Lower leg skin (tissue), 4 donors: ENCODE data around the gene KRTAP2-1. TPM values are rescaled to one million over a fixed set of nuclear protein-coding genes. Genes with fewer than 3 reads are reported as not detected.

Experiments used
- DNase-seq, 2 donors: peaks; one replicate each; pipeline ENCODE4 v3.0.0-alpha.2; 2019; ENCODE audit warnings: low spot score in 2 of 2
- H3K4me3 ChIP-seq: fragments of 200-600 bp; sonication (generic); 2 replicates; pipeline ENCODE4 v1.5.1; 2017; ENCODE audit warnings: mild to moderate bottlenecking, low read depth; ENCODE audit not compliant: poor library complexity, severe bottlenecking
- POLR2A ChIP-seq, 2 donors: fragments of 450-650 bp; IDR thresholded peaks; one replicate each; pipeline ENCODE4 v1.6.1; 2016 to 2017; ENCODE audit warnings: antibody characterized with exemption in 2 of 2, mild to moderate bottlenecking in 1 of 2, moderate library complexity in 1 of 2
- WGBS, 2 donors: methylation state at CpG; one replicate each; pipeline ENCODE4 v1.1.5; 2018; 5-methylcytosine and 5-hydroxymethylcytosine counted together
- intact Hi-C: fragments of 100-400 bp; cut with DNase I; formaldehyde crosslinking; loops from one replicate; pipeline ENCODE4 v1.15.0; 2023; ENCODE audit warnings: low total_unique reads
- total RNA-seq, 4 donors: library from RNA; depleted of rRNA; stranded (reverse); fragments of >200 nt; gene quantifications; one replicate each; pipeline ENCODE4 v1.1.0, GENCODE V29; 2016
- TF ChIP-seq, protein P1 (sequence below), 3 donors: fragments of 450-650 bp; IDR thresholded peaks; one replicate each; pipeline ENCODE4 v1.5.1; 2016; ENCODE audit warnings: antibody characterized with exemption in 3 of 3, mild to moderate bottlenecking in 3 of 3, moderate library complexity in 2 of 3

The KRTAP2-1 gene
- total RNA-seq, 4 donors from 2014 or later: 7.0 to 83.9 TPM; not detected in 2

GRCh38 chr17:40997361-40997760 lies 49.8 kb downstream of the KRTAP2-1 start:
- WGBS, 2 donors: 58 to 66% methylated on average over 2 of the region's 2 CpGs
- intact Hi-C loops: no loop called here
- DNase-seq: no peak
- H3K4me3 ChIP-seq: no peak overlapping the region
- no peak for TF ChIP-seq POLR2A (IDR thresholded peaks at IDR 0.05)
- TF ChIP-seq, protein P1, sequence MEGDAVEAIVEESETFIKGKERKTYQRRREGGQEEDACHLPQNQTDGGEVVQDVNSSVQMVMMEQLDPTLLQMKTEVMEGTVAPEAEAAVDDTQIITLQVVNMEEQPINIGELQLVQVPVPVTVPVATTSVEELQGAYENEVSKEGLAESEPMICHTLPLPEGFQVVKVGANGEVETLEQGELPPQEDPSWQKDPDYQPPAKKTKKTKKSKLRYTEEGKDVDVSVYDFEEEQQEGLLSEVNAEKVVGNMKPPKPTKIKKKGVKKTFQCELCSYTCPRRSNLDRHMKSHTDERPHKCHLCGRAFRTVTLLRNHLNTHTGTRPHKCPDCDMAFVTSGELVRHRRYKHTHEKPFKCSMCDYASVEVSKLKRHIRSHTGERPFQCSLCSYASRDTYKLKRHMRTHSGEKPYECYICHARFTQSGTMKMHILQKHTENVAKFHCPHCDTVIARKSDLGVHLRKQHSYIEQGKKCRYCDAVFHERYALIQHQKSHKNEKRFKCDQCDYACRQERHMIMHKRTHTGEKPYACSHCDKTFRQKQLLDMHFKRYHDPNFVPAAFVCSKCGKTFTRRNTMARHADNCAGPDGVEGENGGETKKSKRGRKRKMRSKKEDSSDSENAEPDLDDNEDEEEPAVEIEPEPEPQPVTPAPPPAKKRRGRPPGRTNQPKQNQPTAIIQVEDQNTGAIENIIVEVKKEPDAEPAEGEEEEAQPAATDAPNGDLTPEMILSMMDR (IDR thresholded peaks at IDR 0.05): no peak

DNA sequence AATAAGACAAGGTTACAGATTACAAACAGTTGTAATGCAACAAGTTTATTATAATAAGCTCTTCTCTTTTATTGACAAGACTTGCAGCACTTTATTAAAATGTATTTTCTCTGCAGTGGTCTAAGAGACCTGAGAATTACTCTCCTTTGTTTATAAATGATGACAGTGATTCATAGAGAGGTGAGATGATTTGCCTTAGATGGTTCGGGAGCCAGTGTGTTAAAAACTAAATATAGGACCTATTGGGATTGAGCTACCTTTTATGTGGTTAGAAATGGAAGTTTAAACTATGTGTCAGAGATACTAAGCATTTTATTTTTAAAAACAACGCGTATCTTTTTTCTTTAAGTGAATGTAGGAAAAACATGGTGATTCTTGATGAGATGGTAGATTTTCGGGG lies 50.3 kb downstream of the KRTAP2-1 start:
- DNase-seq: no peak
- intact Hi-C loops: no loop called here
- TF ChIP-seq POLR2A (IDR thresholded peaks at IDR 0.05): no peak
- TF ChIP-seq, protein P1 (IDR thresholded peaks at IDR 0.05): no peak
- no peak overlapping the region for H3K4me3 ChIP-seq
- 79 to 86% methylated on average over 4 of the region's 4 CpGs for WGBS, 2 donors

Other genes starting within 250 kb of the KRTAP2-1 start
- gene KRT28, start 247.4 kb downstream of the KRTAP2-1 start, total RNA-seq: 1 to 10 TPM in 1 of 4 donors, not detected in 3; 6.0 TPM
- 1,000 to 10,000 TPM; 4,878 to 8,317 (median 6,442) TPM for gene KRT10, start 224.7 kb downstream of the KRTAP2-1 start, total RNA-seq
- gene KRT12, start 180.1 kb downstream of the KRTAP2-1 start, total RNA-seq: not detected
- under 1 TPM in 1 of 4 donors, not detected in 3; 0.12 TPM for gene KRT20, start 162.1 kb downstream of the KRTAP2-1 start, total RNA-seq
- 100 to 1,000 TPM; 302 to 577 (median 454) TPM for gene KRT23, start 109.7 kb downstream of the KRTAP2-1 start, total RNA-seq
- gene KRT39, start 80.4 kb downstream of the KRTAP2-1 start, total RNA-seq: 1 to 10 TPM in 1 of 4 donors, under 1 TPM in 1, not detected in 2; 0.51 to 8.8 TPM
- gene KRT40, start 63.0 kb downstream of the KRTAP2-1 start, total RNA-seq: 10 to 100 TPM in 1 of 4 donors, not detected in 3; 12.3 TPM
- gene KRTAP3-3, start 53.2 kb downstream of the KRTAP2-1 start, total RNA-seq: 10 to 100 TPM in 1 of 4 donors, not detected in 3; 11.6 TPM
- 10 to 100 TPM in 1 of 4 donors, not detected in 3; 84.1 TPM for gene KRTAP3-2, start 47.4 kb downstream of the KRTAP2-1 start, total RNA-seq
- 10 to 100 TPM in 1 of 4 donors, 1 to 10 TPM in 1, not detected in 2; 4.0 to 83.2 TPM for gene KRTAP3-1, start 38.2 kb downstream of the KRTAP2-1 start, total RNA-seq
- 100 to 1,000 TPM in 1 of 4 donors, 10 to 100 TPM in 1, under 1 TPM in 1, not detected in 1; 0.22 to 168 (median 10.9) TPM for gene KRTAP1-5, start 20.1 kb downstream of the KRTAP2-1 start, total RNA-seq
- 1 to 10 TPM in 1 of 4 donors, not detected in 3; 4.2 TPM for gene KRTAP1-4, start 17.1 kb downstream of the KRTAP2-1 start, total RNA-seq
- 100 to 1,000 TPM in 1 of 4 donors, 1 to 10 TPM in 1, not detected in 2; 1.6 to 107 TPM for gene KRTAP1-3, start 12.4 kb downstream of the KRTAP2-1 start, total RNA-seq
- 100 to 1,000 TPM in 1 of 4 donors, 1 to 10 TPM in 1, under 1 TPM in 1, not detected in 1; 0.32 to 195 (median 5.1) TPM for gene KRTAP1-1, start 5.9 kb downstream of the KRTAP2-1 start, total RNA-seq
- gene KRTAP2-2, start 7.9 kb upstream of the KRTAP2-1 start, total RNA-seq: 10 to 100 TPM in 1 of 4 donors, 1 to 10 TPM in 1, not detected in 2; 3.6 to 58.7 TPM
- 10 to 100 TPM in 1 of 4 donors, 1 to 10 TPM in 1, not detected in 2; 3.9 to 12.8 TPM for gene KRTAP2-3, start 12.8 kb upstream of the KRTAP2-1 start, total RNA-seq
- gene KRTAP2-4, start 18.6 kb upstream of the KRTAP2-1 start, total RNA-seq: 10 to 100 TPM in 1 of 4 donors, not detected in 3; 61.4 TPM
- gene KRTAP4-7, start 36.8 kb upstream of the KRTAP2-1 start, total RNA-seq: 10 to 100 TPM in 1 of 4 donors, 1 to 10 TPM in 1, under 1 TPM in 1, not detected in 1; 0.54 to 73.1 (median 2.4) TPM
- 10 to 100 TPM in 1 of 4 donors, not detected in 3; 27.3 TPM for gene KRTAP4-8, start 50.8 kb upstream of the KRTAP2-1 start, total RNA-seq
- not detected for gene KRTAP4-16, start 54.9 kb upstream of the KRTAP2-1 start, total RNA-seq
- gene KRTAP4-9, start 58.1 kb upstream of the KRTAP2-1 start, total RNA-seq: 10 to 100 TPM in 1 of 4 donors, 1 to 10 TPM in 1, under 1 TPM in 1, not detected in 1; 0.44 to 73.5 (median 2.6) TPM
- 10 to 100 TPM in 1 of 4 donors, under 1 TPM in 1, not detected in 2; 0.89 to 20.6 TPM for gene KRTAP4-11, start 71.1 kb upstream of the KRTAP2-1 start, total RNA-seq
- gene KRTAP4-12, start 76.9 kb upstream of the KRTAP2-1 start, total RNA-seq: 10 to 100 TPM in 1 of 4 donors, not detected in 3; 57.0 TPM
- 10 to 100 TPM in 1 of 4 donors, under 1 TPM in 1, not detected in 2; 0.25 to 54.3 TPM for gene KRTAP4-6, start 93.2 kb upstream of the KRTAP2-1 start, total RNA-seq
- gene KRTAP4-5, start 102.5 kb upstream of the KRTAP2-1 start, total RNA-seq: 10 to 100 TPM in 1 of 4 donors, under 1 TPM in 1, not detected in 2; 0.34 to 14.9 TPM
- gene KRTAP4-4, start 113.4 kb upstream of the KRTAP2-1 start, total RNA-seq: 100 to 1,000 TPM in 1 of 4 donors, under 1 TPM in 1, not detected in 2; 0.84 to 102 TPM
- 10 to 100 TPM in 1 of 4 donors, 1 to 10 TPM in 1, not detected in 2; 1.2 to 54.0 TPM for gene KRTAP4-3, start 120.9 kb upstream of the KRTAP2-1 start, total RNA-seq
- 10 to 100 TPM in 1 of 4 donors, 1 to 10 TPM in 1, not detected in 2; 5.0 to 75.4 TPM for gene KRTAP4-2, start 130.9 kb upstream of the KRTAP2-1 start, total RNA-seq
- 10 to 100 TPM in 1 of 4 donors, 1 to 10 TPM in 1, not detected in 2; 2.1 to 66.2 TPM for gene KRTAP4-1, start 137.6 kb upstream of the KRTAP2-1 start, total RNA-seq
- gene KRTAP9-1, start 142.6 kb upstream of the KRTAP2-1 start, total RNA-seq: under 1 TPM in 1 of 4 donors, not detected in 3; 0.91 TPM
- 100 to 1,000 TPM in 1 of 4 donors, 10 to 100 TPM in 1, not detected in 2; 18.1 to 183 TPM for gene KRTAP9-2, start 179.3 kb upstream of the KRTAP2-1 start, total RNA-seq
- gene KRTAP9-3, start 185.1 kb upstream of the KRTAP2-1 start, total RNA-seq: 100 to 1,000 TPM in 1 of 4 donors, 1 to 10 TPM in 1, under 1 TPM in 1, not detected in 1; 0.27 to 218 (median 8.7) TPM
- 100 to 1,000 TPM in 1 of 4 donors, under 1 TPM in 2, not detected in 1; 0.47 to 120 (median 0.97) TPM for gene KRTAP9-8, start 190.7 kb upstream of the KRTAP2-1 start, total RNA-seq
- gene KRTAP9-4, start 202.4 kb upstream of the KRTAP2-1 start, total RNA-seq: 100 to 1,000 TPM in 1 of 4 donors, 1 to 10 TPM in 1, under 1 TPM in 1, not detected in 1; 0.37 to 177 (median 2.1) TPM
- 10 to 100 TPM in 1 of 4 donors, 1 to 10 TPM in 1, not detected in 2; 2.1 to 94.5 TPM for gene KRTAP9-9, start 208.1 kb upstream of the KRTAP2-1 start, total RNA-seq
- under 1 TPM in 2 of 4 donors, not detected in 2; 0.38 to 0.62 TPM for gene KRTAP9-6, start 218.1 kb upstream of the KRTAP2-1 start, total RNA-seq
- 10 to 100 TPM in 1 of 4 donors, under 1 TPM in 1, not detected in 2; 0.51 to 17.1 TPM for gene KRTAP9-7, start 228.4 kb upstream of the KRTAP2-1 start, total RNA-seq